Measurements from ENCODE around the gene RPL6.
A peak's percentile ranks its signal among the peaks of the same experiment; 100 is the strongest.

Gene RPL6

GRCh38 chr12:112421363-112421762 lies 12.0 kb upstream of the RPL6 start:
- no peak overlapping the region for H3K9ac ChIP-seq
- H3K4me1 ChIP-seq (ENCODE audit: low read depth, poor library complexity, severe bottlenecking), result peaks cover 25% of the 10 kb centered on the region
- no peak overlapping the region for H3K27ac ChIP-seq
- H3K4me3 ChIP-seq (IDR thresholded peaks at IDR 0.05; ENCODE audit: insufficient read depth, low read depth, low read length), result no peak overlapping the region
- no peaks in the 10 kb centered on the region; the same call in 1 of the 2 replicates for H4K20me1 ChIP-seq (ENCODE audit: insufficient read depth)
- peaks cover 52% of the 10 kb centered on the region for H3K79me2 ChIP-seq (ENCODE audit: insufficient read depth, low read depth)
- H2AFZ ChIP-seq (ENCODE audit: low read depth), result no peak overlapping the region
- no peak overlapping the region for H3K4me2 ChIP-seq
- TF ChIP-seq CTCF (conservative IDR thresholded peaks at IDR 0.05; ENCODE audit: low read depth, low read length), result no peak
- no peaks in the 10 kb centered on the region for H3K36me3 ChIP-seq (ENCODE audit: insufficient read depth)
- no peaks in the 10 kb centered on the region for H3K27me3 ChIP-seq (ENCODE audit: insufficient read depth, low read depth)

- H3K4me1 ChIP-seq (ENCODE audit: low read depth, poor library complexity, severe bottlenecking), result peaks cover 25% of the 10 kb centered on the region
- H3K9ac ChIP-seq, result no peak overlapping the region
- H3K27ac ChIP-seq, result no peak overlapping the region
- H3K4me2 ChIP-seq, result 0 out of 2 replicates have a peak overlapping the region, but pooled peaks have one; percentile 79
- no peaks in the 10 kb centered on the region for H3K36me3 ChIP-seq (ENCODE audit: insufficient read depth)
- peaks cover 52% of the 10 kb centered on the region for H3K79me2 ChIP-seq (ENCODE audit: insufficient read depth, low read depth)
- H2AFZ ChIP-seq (ENCODE audit: low read depth), result no peak overlapping the region
- H4K20me1 ChIP-seq (ENCODE audit: insufficient read depth), result no peaks in the 10 kb centered on the region; the same call in 1 of the 2 replicates
- no peak for TF ChIP-seq CTCF (conservative IDR thresholded peaks at IDR 0.05; ENCODE audit: low read depth, low read length)
- H3K27me3 ChIP-seq (ENCODE audit: insufficient read depth, low read depth), result no peaks in the 10 kb centered on the region
- H3K4me3 ChIP-seq (IDR thresholded peaks at IDR 0.05; ENCODE audit: insufficient read depth, low read depth, low read length), result no peak overlapping the region
Measured at GRCh38 chr12:112420740-112421139, 11.3 kb upstream of the RPL6 start.

GRCh38 chr12:112419297-112420133 lies 10.1 kb upstream of the RPL6 start:
- Histone ChIP-seq H3K27ac (peak overlapping the region; percentile 78), H3K4me3 (IDR thresholded peaks at IDR 0.05; ENCODE audit: insufficient read depth, low read depth, low read length) (no peak overlapping the region), H3K27me3 (ENCODE audit: insufficient read depth, low read depth) (no peaks in the 10 kb centered on the region), H2AFZ (ENCODE audit: low read depth) (peak overlapping the region; percentile 26; the same call in 1 of the 2 replicates), H3K79me2 (ENCODE audit: insufficient read depth, low read depth) (peaks cover 50% of the 10 kb centered on the region), H4K20me1 (ENCODE audit: insufficient read depth) (no peaks in the 10 kb centered on the region; the same call in 1 of the 2 replicates), H3K36me3 (ENCODE audit: insufficient read depth) (no peaks in the 10 kb centered on the region), H3K4me2 (peak overlapping the region; percentile 79), H3K4me1 (ENCODE audit: low read depth, poor library complexity, severe bottlenecking) (peaks cover 25% of the 10 kb centered on the region), H3K9ac (peak overlapping the region; percentile 81)
- TF ChIP-seq CTCF (conservative IDR thresholded peaks at IDR 0.05; ENCODE audit: low read depth, low read length), result peak; percentile 22; the same call in 1 of the 2 replicates

DNA sequence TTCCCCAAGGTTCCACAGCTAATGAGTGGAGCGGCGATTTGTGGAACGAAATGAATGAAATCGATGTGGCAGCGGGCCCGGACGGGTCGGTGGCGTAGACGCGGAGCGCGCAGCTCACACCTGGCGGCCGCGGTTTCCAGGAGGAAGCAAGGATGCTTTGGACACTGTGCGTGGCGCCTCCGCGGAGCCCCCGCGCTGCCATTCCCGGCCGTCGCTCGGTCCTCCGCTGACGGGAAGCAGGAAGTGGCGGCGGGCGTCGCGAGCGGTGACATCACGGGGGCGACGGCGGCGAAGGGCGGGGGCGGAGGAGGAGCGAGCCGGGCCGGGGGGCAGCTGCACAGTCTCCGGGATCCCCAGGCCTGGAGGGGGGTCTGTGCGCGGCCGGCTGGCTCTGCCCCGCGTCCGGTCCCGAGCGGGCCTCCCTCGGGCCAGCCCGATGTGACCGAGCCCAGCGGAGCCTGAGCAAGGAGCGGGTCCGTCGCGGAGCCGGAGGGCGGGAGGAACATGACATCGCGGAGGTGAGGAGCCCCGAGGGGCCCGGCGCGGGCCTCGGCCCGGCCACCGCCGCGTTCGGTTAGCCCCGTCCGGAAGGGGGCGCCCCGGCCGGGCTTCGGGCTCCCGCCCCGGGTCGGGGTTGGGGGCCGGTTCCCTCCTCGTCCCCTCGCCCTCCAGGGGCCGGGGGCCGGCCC lies 9.3 kb upstream of the RPL6 start, which contains the start of gene PTPN11:
Gene PTPN11, plus strand, starts transcription at position 340 of the 689 bp plus-strand sequence. Its CDS starts 165 bp downstream, at position 505.
- H3K79me2 ChIP-seq (ENCODE audit: insufficient read depth, low read depth), result peaks cover 43% of the 10 kb centered on the region
- no peak for TF ChIP-seq CTCF (conservative IDR thresholded peaks at IDR 0.05; ENCODE audit: low read depth, low read length)
- H3K27ac ChIP-seq, result peak within 1 kb of the TSS; percentile 78
- H3K9ac ChIP-seq, result peak within 1 kb of the TSS; percentile 81
- no peaks in the 10 kb centered on the region; the same call in 1 of the 2 replicates for H4K20me1 ChIP-seq (ENCODE audit: insufficient read depth)
- peaks cover 25% of the 10 kb centered on the region for H3K4me1 ChIP-seq (ENCODE audit: low read depth, poor library complexity, severe bottlenecking)
- H3K36me3 ChIP-seq (ENCODE audit: insufficient read depth), result no peaks in the 10 kb centered on the region
- H3K4me3 ChIP-seq (IDR thresholded peaks at IDR 0.05; ENCODE audit: insufficient read depth, low read depth, low read length), result no peak within 1 kb of the TSS
- H3K27me3 ChIP-seq (ENCODE audit: insufficient read depth, low read depth), result no peaks in the 10 kb centered on the region
- H3K4me2 ChIP-seq, result peak within 1 kb of the TSS; percentile 79
- H2AFZ ChIP-seq (ENCODE audit: low read depth), result peak within 1 kb of the TSS; percentile 85
